MCF 10A (cell line): ENCODE results near the gene APOD. TPM values are rescaled to one million over a fixed set of nuclear protein-coding genes. Genes with fewer than 3 reads are reported as not detected.
"Not testable (repeated sequence)": the region's sequence is repeated elsewhere in the genome, so short reads cannot be mapped to it uniquely, and the experiment has no call there.

Experiments used
- BruUV-seq: library from RNA; stranded (reverse); fragments of 400-500 nt; replicated peaks from 2 replicates; lab custom pipeline; 2021; lab: Mats Ljungman, UMichigan
- CTCF ChIA-PET: fragments of 300-600 bp; sonication (Branson Sonifier 250); formaldehyde crosslinking; extraction: SDS; loops from one replicate; lab custom pipeline; 2021; ENCODE audit warnings: antibody characterized with exemption, inconsistent platforms; lab: Yijun Ruan, JAX
- POLR2A ChIA-PET: fragments of 300-600, 350-650 bp; sonication (Branson Sonifier 250); formaldehyde crosslinking; extraction: SDS; loops from one replicate; lab custom pipeline; 2020; ENCODE audit warnings: antibody characterized with exemption, inconsistent platforms; lab: Yijun Ruan, JAX
- DNase-seq: peaks from one replicate; pipeline ENCODE4 v3.0.0-alpha.2; 2018; ENCODE audit not compliant: unreplicated experiment
- H3K27ac Mint-ChIP-seq: one replicate; pipeline ENCODE4 v1.8.0; 2022; ENCODE audit warnings: mild to moderate bottlenecking, low read depth, mixed read lengths; ENCODE audit not compliant: unreplicated experiment
- H3K27me3 Mint-ChIP-seq: one replicate; pipeline ENCODE4 v1.8.0; 2022; ENCODE audit warnings: mixed read lengths; ENCODE audit not compliant: insufficient read depth, unreplicated experiment
- H3K36me3 Mint-ChIP-seq: one replicate; pipeline ENCODE4 v1.8.0; 2022; ENCODE audit warnings: mild to moderate bottlenecking, moderate library complexity, mixed read lengths; ENCODE audit not compliant: insufficient read depth, unreplicated experiment
- H3K4me1 Mint-ChIP-seq: one replicate; pipeline ENCODE4 v1.8.0; 2022; ENCODE audit warnings: mixed read lengths; ENCODE audit not compliant: insufficient read depth, unreplicated experiment
- H3K4me3 Mint-ChIP-seq: one replicate; pipeline ENCODE4 v1.8.0; 2022; ENCODE audit warnings: mild to moderate bottlenecking, moderate library complexity, mixed read lengths; ENCODE audit not compliant: unreplicated experiment
- H3K9me3 Mint-ChIP-seq: one replicate; pipeline ENCODE4 v1.8.0; 2022; ENCODE audit warnings: mixed read lengths; ENCODE audit not compliant: unreplicated experiment
- intact Hi-C: fragments of 100-400 bp; cut with micrococcal nuclease; formaldehyde crosslinking; loops from 2 replicates; pipeline ENCODE4 v1.14.1; 2022
- total RNA-seq: library from RNA; stranded (reverse); gene quantifications from 2 replicates; pipeline ENCODE4 v1.2.3, GENCODE V29; 2022
- TF ChIP-seq, protein P1 (sequence below): fragments of 200-600 bp; IDR thresholded peaks from one replicate; pipeline ENCODE4 v1.8.0; 2022; ENCODE audit warnings: antibody characterized with exemption, mild to moderate bottlenecking; ENCODE audit not compliant: unreplicated experiment

The APOD gene
- total RNA-seq, 1 experiment from 2014 or later = 1.9 TPM

- TF ChIP-seq, protein P1, sequence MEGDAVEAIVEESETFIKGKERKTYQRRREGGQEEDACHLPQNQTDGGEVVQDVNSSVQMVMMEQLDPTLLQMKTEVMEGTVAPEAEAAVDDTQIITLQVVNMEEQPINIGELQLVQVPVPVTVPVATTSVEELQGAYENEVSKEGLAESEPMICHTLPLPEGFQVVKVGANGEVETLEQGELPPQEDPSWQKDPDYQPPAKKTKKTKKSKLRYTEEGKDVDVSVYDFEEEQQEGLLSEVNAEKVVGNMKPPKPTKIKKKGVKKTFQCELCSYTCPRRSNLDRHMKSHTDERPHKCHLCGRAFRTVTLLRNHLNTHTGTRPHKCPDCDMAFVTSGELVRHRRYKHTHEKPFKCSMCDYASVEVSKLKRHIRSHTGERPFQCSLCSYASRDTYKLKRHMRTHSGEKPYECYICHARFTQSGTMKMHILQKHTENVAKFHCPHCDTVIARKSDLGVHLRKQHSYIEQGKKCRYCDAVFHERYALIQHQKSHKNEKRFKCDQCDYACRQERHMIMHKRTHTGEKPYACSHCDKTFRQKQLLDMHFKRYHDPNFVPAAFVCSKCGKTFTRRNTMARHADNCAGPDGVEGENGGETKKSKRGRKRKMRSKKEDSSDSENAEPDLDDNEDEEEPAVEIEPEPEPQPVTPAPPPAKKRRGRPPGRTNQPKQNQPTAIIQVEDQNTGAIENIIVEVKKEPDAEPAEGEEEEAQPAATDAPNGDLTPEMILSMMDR = no peak
- no peaks in the 10 kb centered on the region for H3K4me1 Mint-ChIP-seq
- ChIA-PET POLR2A (no interaction called here), CTCF (no interaction called here)
- H3K36me3 Mint-ChIP-seq = no peaks in the 10 kb centered on the region
- no peak for DNase-seq
- intact Hi-C loops = no loop called here
- H3K27me3 Mint-ChIP-seq = no peaks in the 10 kb centered on the region
- no peaks in the 10 kb centered on the region for H3K9me3 Mint-ChIP-seq
- H3K27ac Mint-ChIP-seq = no peak overlapping the region
- BruUV-seq = no TSS peak
- H3K4me3 Mint-ChIP-seq = no peak overlapping the region
These were observed 13.0 kb upstream of the APOD start for GRCh38 chr3:195596765-195597171.

DNA sequence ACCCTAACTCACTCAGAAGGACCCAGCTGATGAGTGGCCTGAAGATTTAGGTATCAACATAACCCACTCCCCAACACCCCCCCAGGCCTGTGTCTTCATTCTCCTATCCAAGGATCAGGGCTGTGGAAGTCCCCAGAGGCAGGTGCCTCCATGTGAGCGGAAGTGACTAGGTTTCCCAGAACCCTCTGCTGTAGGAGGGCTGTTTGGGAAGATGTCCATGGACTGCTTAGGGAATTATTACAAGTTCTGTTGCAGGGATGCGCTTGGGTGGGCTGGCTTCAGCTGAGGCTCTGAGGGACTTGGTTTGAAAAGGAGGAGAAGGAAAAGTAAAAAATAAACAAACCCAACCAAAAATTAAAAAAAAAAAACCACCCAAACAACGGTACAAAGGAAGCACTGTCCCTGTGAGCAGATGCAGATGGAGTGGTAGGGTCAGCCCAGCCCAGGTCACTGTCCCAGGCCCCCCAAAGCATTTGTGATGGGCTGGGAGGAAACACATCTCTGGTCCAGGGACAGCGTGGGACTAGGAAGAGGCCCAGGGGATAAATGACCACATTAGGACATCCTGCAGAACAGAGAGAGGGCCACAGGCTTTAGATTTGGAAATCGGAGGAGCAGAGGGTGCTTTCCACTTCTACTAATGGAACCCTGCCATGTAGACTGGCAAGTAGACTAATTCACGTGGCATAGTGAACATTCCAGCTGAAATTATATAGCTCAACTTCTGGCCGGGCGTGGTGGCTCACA lies 12.2 kb upstream of the APOD start:
- ChIA-PET POLR2A (no interaction called here), CTCF (no interaction called here)
- no peak for DNase-seq
- TF ChIP-seq, protein P1 = no peak
- Mint-ChIP-seq H3K4me3 (no peak overlapping the region), H3K27ac (no peak overlapping the region), H3K36me3 (no peaks in the 10 kb centered on the region), H3K9me3 (no peaks in the 10 kb centered on the region), H3K4me1 (no peaks in the 10 kb centered on the region), H3K27me3 (no peaks in the 10 kb centered on the region)
- BruUV-seq = no TSS peak
- intact Hi-C loops = no loop called here

DNA sequence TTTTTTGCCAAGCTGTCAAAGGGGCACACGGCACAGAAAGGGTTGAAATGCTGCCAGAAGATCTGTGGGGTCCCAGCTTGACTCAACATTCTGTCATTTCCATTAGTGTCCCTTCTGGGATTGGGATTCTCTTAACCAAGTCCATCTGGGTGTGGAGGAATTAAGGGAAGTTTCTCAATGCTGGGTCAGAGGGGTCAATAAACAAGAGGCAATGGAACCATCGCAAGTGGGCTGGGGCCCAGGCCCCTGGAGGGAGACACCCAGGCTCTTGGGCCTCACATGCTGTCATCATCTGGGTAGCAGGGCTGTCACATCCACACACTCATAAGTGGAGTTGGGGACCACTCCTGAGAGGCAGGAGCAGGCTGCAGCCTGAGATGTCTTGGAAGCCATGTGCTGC lies 8.1 kb upstream of the APOD start:
- H3K36me3 Mint-ChIP-seq = no peaks in the 10 kb centered on the region
- intact Hi-C loops = no loop called here
- CTCF ChIA-PET = no interaction called here
- BruUV-seq = no TSS peak
- no peaks in the 10 kb centered on the region for H3K27me3 Mint-ChIP-seq
- POLR2A ChIA-PET = no interaction called here
- DNase-seq = no peak
- H3K27ac Mint-ChIP-seq = no peak overlapping the region
- H3K9me3 Mint-ChIP-seq = no peaks in the 10 kb centered on the region
- H3K4me1 Mint-ChIP-seq = no peaks in the 10 kb centered on the region
- TF ChIP-seq, protein P1 = no peak
- no peak overlapping the region for H3K4me3 Mint-ChIP-seq

- ChIA-PET POLR2A (no interaction called here), CTCF (no interaction called here)
- Mint-ChIP-seq H3K27ac (no peak overlapping the region), H3K9me3 (no peaks in the 10 kb centered on the region), H3K4me3 (no peak overlapping the region), H3K27me3 (no peaks in the 10 kb centered on the region), H3K4me1 (no peaks in the 10 kb centered on the region), H3K36me3 (no peaks in the 10 kb centered on the region)
- no peak for DNase-seq
- TF ChIP-seq, protein P1 = no peak
- intact Hi-C loops = no loop called here
- BruUV-seq = no TSS peak
These were observed 7.5 kb upstream of the APOD start for GRCh38 chr3:195591220-195591619.

DNA sequence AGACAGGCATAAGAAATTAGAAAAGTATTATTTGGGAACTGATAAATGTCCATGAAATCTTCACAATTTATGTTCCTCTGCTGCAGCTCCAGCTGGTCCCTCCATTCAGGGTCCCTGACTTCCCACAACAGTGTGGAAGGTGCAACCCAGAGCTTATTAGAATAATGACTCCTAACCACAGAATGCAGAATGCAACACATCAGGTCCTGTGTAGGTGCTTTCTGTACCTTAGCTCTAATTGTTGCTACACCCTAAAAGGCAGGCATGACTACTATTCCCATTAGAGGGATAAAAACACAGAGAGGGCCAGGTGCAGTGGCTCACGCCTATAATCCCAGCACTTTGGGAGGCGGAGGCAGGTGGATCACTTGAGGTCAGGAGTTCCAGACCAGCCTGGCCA lies 6.6 kb upstream of the APOD start:
- H3K9me3 Mint-ChIP-seq = not testable (repeated sequence)

GRCh38 chr3:195589796-195590195 lies 6.1 kb upstream of the APOD start:
- H3K9me3 Mint-ChIP-seq, H3K27ac Mint-ChIP-seq, intact Hi-C loops, H3K4me1 Mint-ChIP-seq, H3K36me3 Mint-ChIP-seq, DNase-seq, H3K27me3 Mint-ChIP-seq, BruUV-seq, H3K4me3 Mint-ChIP-seq, POLR2A ChIA-PET: not testable (repeated sequence)
- CTCF ChIA-PET = interaction anchor here (0.6 kb wide), 1 partner anchor 36 kb away, joined by 3 read pairs; no protein-coding TSS in a partner anchor

More for the DNA sequence above, 6.6 kb upstream of the APOD start:
- H3K4me3 Mint-ChIP-seq, intact Hi-C loops, DNase-seq, H3K27ac Mint-ChIP-seq, H3K36me3 Mint-ChIP-seq, H3K4me1 Mint-ChIP-seq, BruUV-seq, H3K27me3 Mint-ChIP-seq, POLR2A ChIA-PET: not testable (repeated sequence)
- CTCF ChIA-PET = interaction anchor here (0.6 kb wide), 1 partner anchor 37 kb away, joined by 3 read pairs; no protein-coding TSS in a partner anchor
